ENCODE data around the gene SNAI3. TPM values are rescaled to one million over a fixed set of nuclear protein-coding genes. Genes with fewer than 3 reads are reported as not detected.

SNAI3 gene
- total RNA-seq, 4 donors from 2014 or later, result 0.70 to 0.80 TPM; not detected in 2

DNA sequence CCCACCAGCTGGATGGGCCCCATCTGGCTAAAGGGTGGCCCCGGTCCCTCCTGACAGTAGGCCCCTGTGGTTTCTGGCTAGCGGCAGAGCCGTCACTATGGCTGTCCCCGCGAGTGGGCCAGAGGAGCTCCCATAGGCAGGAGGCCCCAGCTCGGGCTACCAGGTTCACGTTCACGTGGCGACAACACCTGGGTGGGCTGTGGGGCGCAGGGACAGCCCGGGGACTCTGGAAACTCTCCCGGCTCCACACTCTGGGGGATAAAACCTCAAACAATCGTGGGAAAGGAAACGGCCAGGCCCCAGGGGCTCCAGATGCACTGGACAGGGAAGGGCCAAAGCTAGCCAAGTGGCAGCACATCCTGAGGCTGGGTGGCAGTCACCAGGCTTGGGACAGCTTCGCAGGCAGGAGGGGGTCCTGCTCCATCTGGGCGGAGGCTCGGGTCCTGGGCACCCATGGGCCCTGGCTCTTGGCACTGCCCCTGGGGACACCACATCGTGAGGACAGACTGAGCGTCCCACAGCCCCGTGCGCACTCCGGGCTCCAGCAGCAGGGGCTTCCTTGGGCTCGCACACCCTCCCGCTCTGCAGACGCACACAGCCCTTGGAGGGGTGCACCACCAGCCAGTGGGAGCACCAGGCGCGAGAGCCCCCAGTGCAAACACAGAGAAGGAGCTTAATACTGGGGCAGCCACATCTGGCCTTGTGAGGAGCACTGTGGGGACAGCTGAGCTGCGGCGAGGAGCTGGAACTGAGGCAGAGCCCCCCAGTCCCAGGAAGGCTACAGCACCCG, 15.5 kb upstream of the SNAI3 start:
- TF ChIP-seq POLR2A (IDR thresholded peaks at IDR 0.05), result no peak
- TF ChIP-seq, protein P1, sequence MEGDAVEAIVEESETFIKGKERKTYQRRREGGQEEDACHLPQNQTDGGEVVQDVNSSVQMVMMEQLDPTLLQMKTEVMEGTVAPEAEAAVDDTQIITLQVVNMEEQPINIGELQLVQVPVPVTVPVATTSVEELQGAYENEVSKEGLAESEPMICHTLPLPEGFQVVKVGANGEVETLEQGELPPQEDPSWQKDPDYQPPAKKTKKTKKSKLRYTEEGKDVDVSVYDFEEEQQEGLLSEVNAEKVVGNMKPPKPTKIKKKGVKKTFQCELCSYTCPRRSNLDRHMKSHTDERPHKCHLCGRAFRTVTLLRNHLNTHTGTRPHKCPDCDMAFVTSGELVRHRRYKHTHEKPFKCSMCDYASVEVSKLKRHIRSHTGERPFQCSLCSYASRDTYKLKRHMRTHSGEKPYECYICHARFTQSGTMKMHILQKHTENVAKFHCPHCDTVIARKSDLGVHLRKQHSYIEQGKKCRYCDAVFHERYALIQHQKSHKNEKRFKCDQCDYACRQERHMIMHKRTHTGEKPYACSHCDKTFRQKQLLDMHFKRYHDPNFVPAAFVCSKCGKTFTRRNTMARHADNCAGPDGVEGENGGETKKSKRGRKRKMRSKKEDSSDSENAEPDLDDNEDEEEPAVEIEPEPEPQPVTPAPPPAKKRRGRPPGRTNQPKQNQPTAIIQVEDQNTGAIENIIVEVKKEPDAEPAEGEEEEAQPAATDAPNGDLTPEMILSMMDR (IDR thresholded peaks at IDR 0.05), result no peak
- H3K36me3 ChIP-seq, result peaks cover 0 to 33% (median 0%) of the 10 kb centered on the region in 3 donors
- no peaks in the 10 kb centered on the region for H3K9me3 ChIP-seq
- peak overlapping the region; percentile 90 to 99 (median 90) for H3K27ac ChIP-seq
- H3K27me3 ChIP-seq, result no peaks in the 10 kb centered on the region
- peaks cover 0 to 67% (median 23%) of the 10 kb centered on the region in 4 donors for H3K4me1 ChIP-seq
- H3K4me3 ChIP-seq, result peak overlapping the region; percentile 9 to 100 (median 59)
- DNase-seq, result peak in 1 of 3 donors; percentile 28

DNA sequence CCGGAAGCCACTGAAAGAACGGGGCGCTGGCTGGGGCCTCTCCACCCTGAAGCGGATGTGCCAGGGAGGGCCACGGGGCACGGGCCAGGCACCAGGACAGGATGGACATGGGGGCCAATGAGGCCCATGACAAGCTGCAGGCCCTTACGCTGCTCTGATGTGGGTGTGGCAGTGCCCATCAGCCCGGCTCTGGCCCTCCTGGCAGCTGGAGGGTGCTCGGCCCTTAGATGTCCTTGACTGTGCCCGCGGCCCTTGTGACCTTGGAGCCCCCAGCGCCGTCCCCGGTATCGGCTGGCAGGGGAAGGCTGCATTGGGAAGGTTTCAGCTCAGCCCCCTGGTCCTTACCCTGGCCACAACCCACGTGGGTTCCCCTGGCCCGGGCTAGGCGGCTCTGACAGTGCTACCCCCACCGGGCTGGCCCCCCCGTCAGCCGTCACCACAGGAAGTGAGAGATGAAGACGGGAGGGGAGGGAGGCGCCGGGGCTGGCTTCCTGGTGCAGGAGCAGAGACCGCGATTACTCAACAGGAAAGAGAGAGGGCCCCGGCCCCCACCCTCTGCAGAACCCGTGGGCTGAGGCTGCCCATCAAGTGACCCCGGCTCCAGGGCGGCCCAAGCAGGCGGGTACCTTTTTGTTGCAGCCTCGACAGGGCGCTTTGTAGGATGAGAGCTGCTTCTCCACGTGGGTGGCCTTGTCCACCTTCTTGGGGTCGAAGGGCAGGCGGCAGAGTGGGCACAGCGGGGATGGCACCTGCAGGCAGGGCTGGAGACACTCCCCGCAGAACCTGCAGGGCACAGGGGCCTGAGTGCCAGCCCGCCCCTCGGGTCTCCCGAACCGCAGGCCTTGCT, 14.6 kb upstream of the SNAI3 start:
- peak overlapping the region; percentile 90 to 99 (median 90) for H3K27ac ChIP-seq
- H3K27me3 ChIP-seq, result no peaks in the 10 kb centered on the region
- H3K36me3 ChIP-seq, result peaks cover 0 to 38% (median 0%) of the 10 kb centered on the region in 3 donors
- no peaks in the 10 kb centered on the region for H3K9me3 ChIP-seq
- TF ChIP-seq POLR2A (IDR thresholded peaks at IDR 0.05), result no peak
- DNase-seq, result peak; percentile 78 to 99 (median 98)
- H3K4me1 ChIP-seq, result peaks cover 0 to 62% (median 22%) of the 10 kb centered on the region in 4 donors
- peak overlapping the region; percentile 19 to 99 (median 40) for H3K4me3 ChIP-seq

DNA sequence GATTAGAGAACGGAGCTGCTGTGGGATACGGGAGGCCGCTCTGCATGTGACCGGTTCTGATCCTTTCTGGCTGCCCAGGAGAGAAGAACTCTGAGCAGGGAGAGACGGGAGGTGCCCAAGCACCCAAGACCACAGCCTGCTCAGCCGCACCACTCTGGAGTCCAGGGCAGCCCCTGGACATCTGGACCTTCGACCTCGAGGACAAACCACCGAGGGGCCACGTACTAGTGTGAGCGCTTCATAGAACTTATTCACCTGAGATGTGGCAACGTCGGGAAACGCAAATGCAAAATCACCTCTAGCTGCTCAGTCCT, 14.0 kb upstream of the SNAI3 start:
- Histone ChIP-seq H3K27ac (peak overlapping the region; percentile 90 to 99 (median 90)), H3K36me3 (peaks cover 0 to 38% (median 0%) of the 10 kb centered on the region in 3 donors)
- no peak for TF ChIP-seq POLR2A (IDR thresholded peaks at IDR 0.05)
- TF ChIP-seq, protein P1 (IDR thresholded peaks at IDR 0.05), result no peak

DNA sequence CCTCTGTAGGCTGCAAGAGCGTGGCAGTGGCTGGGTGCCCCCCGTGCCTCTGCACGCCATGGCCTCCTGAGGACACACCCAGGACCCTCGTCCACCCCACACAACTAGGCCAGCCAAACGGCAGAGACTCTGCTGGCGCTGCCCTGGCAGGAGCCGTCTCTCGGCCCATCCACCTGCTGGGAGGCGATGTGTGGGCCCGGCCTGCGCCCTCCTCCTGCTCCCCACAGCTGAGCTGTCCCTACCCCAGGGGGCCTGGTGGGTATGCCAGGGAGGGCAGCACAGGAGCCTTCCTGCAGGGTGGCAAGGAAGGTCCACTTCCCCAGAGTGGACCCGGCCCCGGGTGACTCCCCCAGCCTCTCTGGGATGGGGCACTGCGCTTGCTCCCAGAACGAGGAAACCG, 12.9 kb upstream of the SNAI3 start:
- Histone ChIP-seq H3K36me3 (peaks cover 0 to 38% (median 0%) of the 10 kb centered on the region in 3 donors), H3K27ac (peak overlapping the region in 2 of 4 donors; percentile 0 to 99), H3K4me1 (peaks cover 0 to 52% (median 15%) of the 10 kb centered on the region in 4 donors), H3K9me3 (no peaks in the 10 kb centered on the region), H3K27me3 (no peaks in the 10 kb centered on the region), H3K4me3 (no peak overlapping the region)
- TF ChIP-seq, protein P1 (IDR thresholded peaks at IDR 0.05), result no peak
- TF ChIP-seq POLR2A (IDR thresholded peaks at IDR 0.05), result no peak
- no peak for DNase-seq

More for the DNA sequence above, 14.0 kb upstream of the SNAI3 start:
- H3K4me3 ChIP-seq, result peak overlapping the region in 3 of 4 donors; percentile 33 to 47 (median 34)
- H3K9me3 ChIP-seq, result no peaks in the 10 kb centered on the region
- no peak for DNase-seq
- H3K4me1 ChIP-seq, result peaks cover 0 to 61% (median 19%) of the 10 kb centered on the region in 4 donors
- no peaks in the 10 kb centered on the region for H3K27me3 ChIP-seq

DNA sequence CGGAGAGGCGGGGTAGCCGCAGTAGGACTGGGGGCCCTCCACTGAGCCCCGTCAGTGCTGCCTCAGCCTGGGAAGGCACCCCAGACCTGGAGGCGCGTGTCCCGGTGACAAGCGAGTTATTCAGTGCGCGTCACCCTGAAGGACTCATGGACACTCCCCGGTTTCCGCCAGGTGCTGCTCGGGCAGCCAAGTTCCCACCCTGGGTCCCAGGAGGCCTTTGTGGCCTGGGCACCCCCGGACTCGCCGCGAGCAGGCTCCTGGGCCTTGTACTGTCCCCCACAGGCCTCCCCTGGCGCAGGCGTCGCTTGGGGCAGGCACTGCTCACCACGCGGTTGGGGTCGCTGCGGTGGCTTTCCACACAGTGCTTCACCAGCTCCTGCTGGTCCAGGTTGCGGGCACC, 12.3 kb upstream of the SNAI3 start:
- H3K4me3 ChIP-seq, result no peak overlapping the region
- peaks cover 0 to 38% (median 0%) of the 10 kb centered on the region in 3 donors for H3K36me3 ChIP-seq
- H3K9me3 ChIP-seq, result no peaks in the 10 kb centered on the region
- no peaks in the 10 kb centered on the region for H3K27me3 ChIP-seq
- TF ChIP-seq, protein P1 (IDR thresholded peaks at IDR 0.05), result no peak
- no peak for TF ChIP-seq POLR2A (IDR thresholded peaks at IDR 0.05)
- H3K4me1 ChIP-seq, result peaks cover 0 to 52% (median 15%) of the 10 kb centered on the region in 4 donors
- DNase-seq, result peak in 2 of 3 donors; percentile 71 to 77
- peak overlapping the region in 2 of 4 donors; percentile 0 to 99 for H3K27ac ChIP-seq

Data from Peyer's patch (tissue), 4 donors.